ENCODE data around the gene SEPSECS. TPM values are rescaled to one million over a fixed set of nuclear protein-coding genes. Genes with fewer than 3 reads are reported as not detected.

The SEPSECS gene
- total and polyA plus RNA-seq, 2 of the 13 experiments (the other 11 are each of a cell fraction or from before 2014, with no cell fraction given), result 9.4 to 14.3 TPM

- Histone ChIP-seq H3K27ac (ENCODE audit: extremely low read length, insufficient read depth, low read length) (no peak overlapping the region), H3K4me3 (replicated peaks in 1 of 3; ENCODE audit: insufficient read depth in 1 of 3, low read depth in 2 of 3, low read length in 3 of 3) (no peak overlapping the region), H3K4me2 (ENCODE audit: low read depth, low read length) (no peak overlapping the region), H3K27me3 (ENCODE audit: control insufficient read depth in 1 of 2, insufficient read depth in 2 of 2, low read length in 2 of 2) (no peaks in the 10 kb centered on the region), H3K9ac (ENCODE audit: insufficient read depth, low read depth, low read length) (no peak overlapping the region), H2AFZ (ENCODE audit: low read length) (no peak overlapping the region), H4K20me1 (ENCODE audit: insufficient read depth, low read length) (no peaks in the 10 kb centered on the region), H3K36me3 (replicated peaks in 1 of 2; ENCODE audit: control insufficient read depth in 1 of 2, insufficient read depth in 2 of 2, low read length in 2 of 2) (peaks cover 0 to 12% of the 10 kb centered on the region in 2 experiments; a peak in 3 of 5 replicates), H3K9me3 (ENCODE audit: low read length) (no peaks in the 10 kb centered on the region), H3K4me1 (ENCODE audit: insufficient read depth, low read length) (no peaks in the 10 kb centered on the region), H3K79me2 (ENCODE audit: insufficient read depth, low read length) (no peaks in the 10 kb centered on the region)
- 86% methylated on average over 1 of the region's 1 CpG for whole genome bisulfite sequencing (ENCODE audit: low lambda C conversion rate)
- intact Hi-C loops (cut with micrococcal nuclease; ENCODE audit: unreplicated experiment), result no loop called here
- DNase-seq (ENCODE audit: low spot score) (no peak), ATAC-seq (no peak), FAIRE-seq (no peak)
- ChIA-PET CTCF (ENCODE audit: low intra/inter-chr PET ratio, low total read pairs) (no interaction called here), POLR2A (no interaction called here)
- TF ChIP-seq ZNF577 (CRISPR knock-in tag; IDR thresholded peaks at IDR 0.05; ENCODE audit: borderline replicate concordance, low read depth), result no peak
- no peak for TF ChIP-seq CBFB (CRISPR knock-in tag; IDR thresholded peaks at IDR 0.05)
- no peak for TF ChIP-seq ZSCAN31 (CRISPR knock-in tag; IDR thresholded peaks at IDR 0.05; ENCODE audit: low read depth)
- no peak for TF ChIP-seq ZNF639 (CRISPR knock-in tag; conservative IDR thresholded peaks at IDR 0.05)
- no peak for TF ChIP-seq KLF11 (CRISPR knock-in tag; IDR thresholded peaks at IDR 0.05)
- no peak for TF ChIP-seq ZNF776 (CRISPR knock-in tag; IDR thresholded peaks at IDR 0.05)
- TF ChIP-seq HDAC1 (CRISPR knock-in tag; IDR thresholded peaks at IDR 0.05), result no peak
- no peak for TF ChIP-seq ZMAT3 (CRISPR knock-in tag; conservative IDR thresholded peaks at IDR 0.05)
- TF ChIP-seq TFAP4 (IDR thresholded peaks at IDR 0.05; ENCODE audit: borderline replicate concordance, low read depth), result no peak
- TF ChIP-seq ATF6 (CRISPR knock-in tag; conservative IDR thresholded peaks at IDR 0.05), result no peak
- no peak for TF ChIP-seq NRL (CRISPR knock-in tag; IDR thresholded peaks at IDR 0.05; ENCODE audit: borderline replicate concordance)
- in situ Hi-C loops (cut with HindIII; ENCODE audit: extremely low pct_ligation_motif_present, low pct_unique_long_range_greater_than_20kb), result no loop called here
- no TSS peak for BruUV-seq (replicated peaks)
Measured at GRCh38 chr4:25146076-25146475, 14.2 kb downstream of the SEPSECS start.
